ENCODE data around the gene MRPL12. TPM values are rescaled to one million over a fixed set of nuclear protein-coding genes. Genes with fewer than 3 reads are reported as not detected.

Gene MRPL12
- total and polyA plus RNA-seq, 2 of the 8 experiments (the other 6 are each of a cell fraction or from before 2014, with no cell fraction given) = 120 to 141 TPM

GRCh38 chr17:81735264-81736102 is 32.3 kb downstream of the MRPL12 start:
- Histone ChIP-seq H3K36me3 (ENCODE audit: control insufficient read depth in 2 of 4, insufficient read depth in 4 of 4, low read length in 3 of 4) (no peaks in the 10 kb centered on the region), H3K9me3 (ENCODE audit: insufficient read depth in 2 of 2, low read depth in 1 of 2, low read length in 1 of 2) (no peaks in the 10 kb centered on the region), H3K4me3 (ENCODE audit: extremely low read depth in 1 of 4, insufficient read depth in 2 of 4, low read depth in 3 of 4, low read length in 4 of 4) (no peak overlapping the region), H2BK20ac (ENCODE audit: low read length) (no peak overlapping the region), H3K18ac (ENCODE audit: extremely low read depth, low read length) (no peak overlapping the region; the same call in none of the 2 replicates), H2AK5ac (ENCODE audit: low read depth, low read length) (no peak overlapping the region), H4K20me1 (replicated peaks in 1 of 2; ENCODE audit: control insufficient read depth in 1 of 2, insufficient read depth in 2 of 2, low read length in 2 of 2) (no peaks in the 10 kb centered on the region), H3K79me1 (ENCODE audit: low read depth, low read length) (no peaks in the 10 kb centered on the region), H3K4ac (replicated peaks; ENCODE audit: insufficient read length, low read depth, low read length) (no peak overlapping the region), H2BK15ac (ENCODE audit: low read length) (peak overlapping the region; percentile 61; the same call in 1 of the 2 replicates), H2BK5ac (ENCODE audit: low read depth, low read length) (peak overlapping the region; percentile 60; the same call in 1 of the 2 replicates), H4K5ac (ENCODE audit: insufficient read length, low read depth, low read length) (peak overlapping the region; percentile 30), H4K8ac (ENCODE audit: extremely low read depth, insufficient read depth, low read length) (no peak overlapping the region), H3K27me3 (replicated peaks in 1 of 4; ENCODE audit: control insufficient read depth in 3 of 4, extremely low read depth in 1 of 4, insufficient read depth in 3 of 4, low read length in 3 of 4) (no peaks in the 10 kb centered on the region; a peak in 1 of 7 replicates), H3K9ac (replicated peaks in 1 of 4; ENCODE audit: extremely low read depth in 1 of 4, low read depth in 3 of 4, low read length in 3 of 4) (no peak overlapping the region), H2AFZ (ENCODE audit: low read length) (0 out of 2 replicates have a peak overlapping the region, but pooled peaks have one; percentile 42), H3K4me1 (replicated peaks in 1 of 4; ENCODE audit: control insufficient read depth in 3 of 4, insufficient read depth in 4 of 4, low read length in 3 of 4) (peaks cover 0 to 17% (median 5%) of the 10 kb centered on the region in 4 experiments; a peak in 5 of 7 replicates), H3K27ac (ENCODE audit: low read depth, low read length) (no peak overlapping the region), H2BK120ac (replicated peaks; ENCODE audit: low read depth, low read length) (no peak overlapping the region), H3K56ac (replicated peaks; ENCODE audit: insufficient read length, low read depth, low read length) (no peak overlapping the region), H3K23me2 (ENCODE audit: low read depth, low read length) (no peaks in the 10 kb centered on the region; the same call in 1 of the 2 replicates), H2BK12ac (ENCODE audit: low read depth, low read length) (0 out of 2 replicates have a peak overlapping the region, but pooled peaks have one; percentile 39), H3K14ac (ENCODE audit: insufficient read length) (no peak overlapping the region), H4K91ac (replicated peaks; ENCODE audit: insufficient read length, low read length) (no peak overlapping the region), H3K79me2 (ENCODE audit: control insufficient read depth in 1 of 2, insufficient read depth in 2 of 2, low read length in 2 of 2) (no peaks in the 10 kb centered on the region), H3K4me2 (ENCODE audit: insufficient read depth in 1 of 2, low read depth in 2 of 2, low read length in 2 of 2) (no peak overlapping the region), H3K23ac (ENCODE audit: insufficient read length) (no peak overlapping the region)
- CTCF ChIA-PET (ENCODE audit: partially characterized antibody) = interaction anchor here (0.6 to 2.8 kb wide), 19 partner anchors 11 to 1200 kb away, joined by 3 to 21 read pairs (median 5); partner anchors contain the start of genes ANAPC11 and PPP1R27
- FAIRE-seq (no peak), DNase-seq (ENCODE audit: low read depth in 1 of 2, low spot score in 2 of 2) (no peak)
- POLR2A ChIA-PET (ENCODE audit: partially characterized antibody) = interaction anchor here (0.5 to 25.9 kb wide), 9 partner anchors 27 to 151 kb away, joined by 3 to 348 read pairs (median 3); partner anchors contain the start of genes ARHGDIA, MRPL12 and SLC25A10
- 85% methylated on average over 30 of the region's 30 CpGs; no CpG with 5 or more reads in 1 of the 2 experiments for WGBS, 2 experiments (ENCODE audit: extremely low coverage in 1 of 2, insufficient coverage in 1 of 2, insufficient read length in 1 of 2, insufficient replicate concordance in 2 of 2, low coverage in 1 of 2, low lambda C conversion rate in 2 of 2, missing lambda C conversion rate in 1 of 2)
- TF ChIP-seq TEAD4 (IDR thresholded peaks at IDR 0.05; ENCODE audit: low read depth, low read length) (no peak), SAP30 (IDR thresholded peaks at IDR 0.05; ENCODE audit: insufficient read depth, insufficient replicate concordance, low read length) (no peak), ASH2L (IDR thresholded peaks at IDR 0.05; ENCODE audit: low read length) (no peak), TAF7 (optimal IDR thresholded peaks at IDR 0.05; ENCODE audit: borderline replicate concordance, low read depth, low read length) (no peak), HDAC2 (IDR thresholded peaks at IDR 0.05; ENCODE audit: borderline replicate concordance in 1 of 2, low read depth in 2 of 2, low read length in 2 of 2) (no peak), RFX5 (IDR thresholded peaks at IDR 0.05; ENCODE audit: borderline replicate concordance, low read depth, low read length) (no peak), CEBPB (IDR thresholded peaks at IDR 0.05; ENCODE audit: low read depth, low read length) (no peak), KDM5A (IDR thresholded peaks at IDR 0.05; ENCODE audit: low read length) (no peak)
